Measurements from ENCODE around the gene FAM186B.

GRCh38 chr12:49543221-49543913 is 62.1 kb downstream of the FAM186B start:
- TF ChIP-seq RAD21 (IDR thresholded peaks at IDR 0.05; ENCODE audit: low read length): no peak
- TF ChIP-seq EP300 (IDR thresholded peaks at IDR 0.05; ENCODE audit: borderline replicate concordance in 1 of 2, low read depth in 1 of 2, low read length in 1 of 2): no peak
- no peak for TF ChIP-seq CTCF (IDR thresholded peaks at IDR 0.05)
- TF ChIP-seq MEF2A (IDR thresholded peaks at IDR 0.05; ENCODE audit: borderline replicate concordance, low read depth): no peak
